Measurements from ENCODE around the gene HDAC4. TPM values are rescaled to one million over a fixed set of nuclear protein-coding genes. Genes with fewer than 3 reads are reported as not detected.
A peak's percentile ranks its signal among the peaks of the same experiment; 100 is the strongest.
"Not testable (repeated sequence)": the region's sequence is repeated elsewhere in the genome, so short reads cannot be mapped to it uniquely, and the experiment has no call there.

HDAC4 gene
- total RNA-seq (15.0 TPM), polyA plus RNA-seq (ENCODE audit: insufficient read depth in 1 of 8, insufficient read length in 8 of 8, low replicate concordance in 1 of 8) (10 to 100 TPM; 10.1 to 17.6 (median 13.0) TPM)
- long read RNA-seq, donor 1 = 0 reads
- long read RNA-seq, donor 2 = 0 reads
- long read RNA-seq, donor 3, partial matches to known transcripts = 0 of 1 reads
- long read RNA-seq, donor 3, other reads (novel, unspliced or antisense) = 0 of 1 reads
- long read RNA-seq, donor 4, partial matches to known transcripts = 0 of 1 reads
- long read RNA-seq, donor 4, other reads (novel, unspliced or antisense) = 0 of 1 reads
- long read RNA-seq, donor 5 = 0 reads
- long read RNA-seq, donor 6 = 0 reads
- long read RNA-seq, donor 7 = 0 reads
- long read RNA-seq, donor 8, partial matches to known transcripts = 0 of 1 reads
- long read RNA-seq, donor 8, other reads (novel, unspliced or antisense) = 0 of 1 reads
- long read RNA-seq, donor 9, partial matches to known transcripts = 0 of 1 reads
- long read RNA-seq, donor 9, other reads (novel, unspliced or antisense) = 0 of 1 reads
- long read RNA-seq, donor 10 = 0 reads
- long read RNA-seq, donor 11 = 0 reads

- no peak for DNase-seq
- no peaks in the 10 kb centered on the region for H3K27me3 ChIP-seq (ENCODE audit: control insufficient read depth, insufficient read depth, low read length)
- peak within 1 kb of the TSS; percentile 80 for H3K4me3 ChIP-seq (ENCODE audit: low read length)
- WGBS (ENCODE audit: insufficient coverage) = under 1% methylated on average over 78 of the region's 78 CpGs
- H3K36me3 ChIP-seq (ENCODE audit: control insufficient read depth, insufficient read depth, low read length) = no peaks in the 10 kb centered on the region
- H3K9me3 ChIP-seq (replicated peaks; ENCODE audit: control insufficient read depth, low read depth, low read length) = no peaks in the 10 kb centered on the region
- peak within 1 kb of the TSS; percentile 99 for H3K27ac ChIP-seq (ENCODE audit: low read length)
- H3K4me1 ChIP-seq (ENCODE audit: control insufficient read depth, insufficient read depth, low read length) = peaks cover 31% of the 10 kb centered on the region
These were observed at the start of gene HDAC4 for GRCh38 chr2:239400596-239401066. HDAC4 (minus strand) TSS chr2:239401020; CDS start chr2:239352699, 48,321 bp downstream.

DNA sequence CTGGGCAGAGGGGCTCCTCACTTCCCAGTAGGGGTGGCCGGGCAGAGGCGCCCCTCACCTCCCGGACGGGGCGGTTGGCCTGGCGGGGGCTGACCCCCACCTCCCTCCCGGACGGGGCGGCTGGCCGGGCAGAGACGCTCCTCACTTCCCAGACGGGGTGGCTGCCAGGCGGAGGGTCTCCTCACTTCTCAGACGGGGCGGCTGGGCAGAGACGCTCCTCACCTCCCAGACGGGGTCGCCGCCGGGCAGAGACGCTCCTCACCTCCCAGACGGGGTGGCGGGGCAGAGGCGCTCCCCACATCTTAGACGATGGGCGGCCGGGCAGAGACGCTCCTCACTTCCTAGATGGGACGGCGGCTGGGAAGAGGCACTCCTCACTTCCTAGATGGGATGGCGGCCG is 48.6 kb upstream of the HDAC4 start:
- not testable (repeated sequence) for H3K27ac ChIP-seq (ENCODE audit: low read length); H3K36me3 ChIP-seq (ENCODE audit: control insufficient read depth, insufficient read depth, low read length); H3K4me3 ChIP-seq (ENCODE audit: low read length); H3K4me1 ChIP-seq (ENCODE audit: control insufficient read depth, insufficient read depth, low read length); H3K27me3 ChIP-seq (ENCODE audit: control insufficient read depth, insufficient read depth, low read length); H3K9me3 ChIP-seq (replicated peaks; ENCODE audit: control insufficient read depth, low read depth, low read length); DNase-seq
- WGBS (ENCODE audit: insufficient coverage) = 98% methylated on average over 24 of the region's 32 CpGs

- H3K27me3 ChIP-seq (ENCODE audit: control insufficient read depth, insufficient read depth, low read length) = peaks cover 5% of the 10 kb centered on the region
These were observed 45.1 kb upstream of the HDAC4 start for GRCh38 chr2:239445771-239446524.

DNA sequence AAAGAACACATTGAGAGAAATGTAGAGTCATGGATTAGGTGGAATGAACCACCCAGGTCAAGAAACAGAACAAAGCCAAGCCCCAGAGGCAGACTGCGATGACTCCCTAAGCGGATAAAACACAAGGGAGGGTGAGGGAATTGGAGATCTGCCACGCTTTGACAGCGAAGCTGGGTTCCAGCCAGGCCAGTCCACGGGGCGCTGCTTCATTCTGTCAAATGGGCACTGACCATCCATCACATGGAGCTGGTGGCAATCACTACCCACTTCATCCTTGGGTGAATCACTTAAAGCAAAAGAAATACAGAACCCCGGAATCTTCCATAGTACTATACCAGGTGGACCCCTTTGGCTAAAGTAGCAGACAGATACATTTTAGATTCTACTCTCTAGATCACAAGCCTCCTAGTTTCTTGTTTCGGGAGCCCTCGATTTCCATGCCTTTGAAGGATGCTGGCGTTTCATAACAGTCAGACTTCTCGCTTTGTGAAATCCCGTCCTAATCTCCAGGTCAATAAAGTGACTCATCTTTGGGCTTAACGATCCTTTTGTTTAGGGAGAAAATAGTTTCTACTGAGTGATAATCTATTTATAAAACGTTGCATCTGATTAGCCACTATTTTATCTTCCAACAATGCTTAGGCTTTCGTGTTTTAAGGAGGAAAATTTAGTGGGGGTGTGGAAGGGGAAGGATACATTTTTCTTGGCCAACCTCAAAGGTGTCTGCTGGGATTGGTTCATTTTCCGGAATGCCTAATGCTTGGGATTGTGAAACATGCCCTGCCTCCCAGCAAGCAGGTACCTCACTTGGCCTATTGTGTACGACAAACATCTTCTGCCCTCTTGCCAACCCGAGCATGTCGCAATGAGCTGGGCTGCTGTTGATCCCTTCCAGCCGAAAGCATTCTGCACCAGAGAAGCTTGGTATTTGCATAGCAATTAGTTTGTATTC is 44.1 kb upstream of the HDAC4 start:
- DNase-seq = no peak
- H3K4me1 ChIP-seq (ENCODE audit: control insufficient read depth, insufficient read depth, low read length) = peaks cover 38% of the 10 kb centered on the region
- no peaks in the 10 kb centered on the region for H3K36me3 ChIP-seq (ENCODE audit: control insufficient read depth, insufficient read depth, low read length)
- H3K9me3 ChIP-seq (replicated peaks; ENCODE audit: control insufficient read depth, low read depth, low read length) = no peaks in the 10 kb centered on the region
- no peak overlapping the region for H3K4me3 ChIP-seq (ENCODE audit: low read length)
- peaks cover 12% of the 10 kb centered on the region for H3K27me3 ChIP-seq (ENCODE audit: control insufficient read depth, insufficient read depth, low read length)
- peak overlapping the region; percentile 80 for H3K27ac ChIP-seq (ENCODE audit: low read length)
- 92% methylated on average over 9 of the region's 20 CpGs for WGBS (ENCODE audit: insufficient coverage)

More at GRCh38 chr2:239445771-239446524, 45.1 kb upstream of the HDAC4 start:
- peak; percentile 95 for DNase-seq
- peaks cover 27% of the 10 kb centered on the region for H3K4me1 ChIP-seq (ENCODE audit: control insufficient read depth, insufficient read depth, low read length)
- peaks cover under 1% of the 10 kb centered on the region for H3K9me3 ChIP-seq (replicated peaks; ENCODE audit: control insufficient read depth, low read depth, low read length)
- H3K27ac ChIP-seq (ENCODE audit: low read length) = peak overlapping the region; percentile 80
- WGBS (ENCODE audit: insufficient coverage) = 55% methylated on average over 4 of the region's 6 CpGs
- no peaks in the 10 kb centered on the region for H3K36me3 ChIP-seq (ENCODE audit: control insufficient read depth, insufficient read depth, low read length)
- no peak overlapping the region for H3K4me3 ChIP-seq (ENCODE audit: low read length)

DNA sequence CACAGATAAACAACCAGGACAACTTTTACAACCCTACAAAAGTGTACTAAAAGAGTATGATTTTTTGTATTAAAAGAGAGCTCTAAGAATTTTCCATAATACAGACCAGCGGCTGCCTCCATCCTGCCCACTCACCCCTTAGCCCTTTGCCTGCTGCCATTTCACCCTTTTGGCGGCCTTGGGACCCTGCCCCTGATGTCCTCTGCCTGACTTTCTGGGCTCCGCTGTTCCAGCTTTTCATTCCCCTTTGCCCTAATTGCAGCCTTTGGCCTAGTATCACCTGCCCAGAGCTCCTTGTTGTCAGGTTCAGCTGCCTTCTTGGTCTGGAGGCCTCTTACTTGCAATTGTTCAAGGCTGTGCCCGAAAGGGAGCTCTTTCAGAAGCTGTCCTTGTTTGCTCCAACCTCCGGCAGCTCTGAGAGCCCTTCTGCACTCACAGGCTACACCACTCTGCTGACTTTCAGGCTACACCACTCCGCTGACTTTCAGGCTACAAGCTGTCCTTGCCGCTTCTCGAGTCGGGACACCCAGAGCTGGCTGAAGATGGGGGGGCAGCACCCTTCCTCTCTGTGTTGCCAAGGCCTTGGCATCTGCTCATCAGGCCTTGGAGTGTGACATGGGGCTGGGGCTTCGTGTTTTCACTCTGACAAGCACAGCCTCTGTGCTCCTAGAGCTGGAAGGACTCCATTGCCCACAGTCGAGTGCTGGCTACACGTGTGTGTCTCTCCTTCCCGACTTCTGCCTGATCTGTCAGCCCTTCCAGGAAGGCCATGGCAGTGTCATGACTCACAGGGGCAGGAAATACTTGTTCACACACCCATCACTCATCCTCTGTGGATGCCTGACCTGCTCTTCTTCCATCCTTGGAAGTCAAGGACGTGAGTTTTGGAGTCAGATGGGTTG is 43.1 kb upstream of the HDAC4 start:
- Histone ChIP-seq H3K9me3 (replicated peaks; ENCODE audit: control insufficient read depth, low read depth, low read length) (no peaks in the 10 kb centered on the region), H3K4me3 (ENCODE audit: low read length) (no peak overlapping the region), H3K27ac (ENCODE audit: low read length) (no peak overlapping the region), H3K4me1 (ENCODE audit: control insufficient read depth, insufficient read depth, low read length) (peaks cover 45% of the 10 kb centered on the region), H3K27me3 (ENCODE audit: control insufficient read depth, insufficient read depth, low read length) (peaks cover 12% of the 10 kb centered on the region), H3K36me3 (ENCODE audit: control insufficient read depth, insufficient read depth, low read length) (no peaks in the 10 kb centered on the region)
- 89% methylated on average over 11 of the region's 14 CpGs for WGBS (ENCODE audit: insufficient coverage)
- DNase-seq = no peak

DNA sequence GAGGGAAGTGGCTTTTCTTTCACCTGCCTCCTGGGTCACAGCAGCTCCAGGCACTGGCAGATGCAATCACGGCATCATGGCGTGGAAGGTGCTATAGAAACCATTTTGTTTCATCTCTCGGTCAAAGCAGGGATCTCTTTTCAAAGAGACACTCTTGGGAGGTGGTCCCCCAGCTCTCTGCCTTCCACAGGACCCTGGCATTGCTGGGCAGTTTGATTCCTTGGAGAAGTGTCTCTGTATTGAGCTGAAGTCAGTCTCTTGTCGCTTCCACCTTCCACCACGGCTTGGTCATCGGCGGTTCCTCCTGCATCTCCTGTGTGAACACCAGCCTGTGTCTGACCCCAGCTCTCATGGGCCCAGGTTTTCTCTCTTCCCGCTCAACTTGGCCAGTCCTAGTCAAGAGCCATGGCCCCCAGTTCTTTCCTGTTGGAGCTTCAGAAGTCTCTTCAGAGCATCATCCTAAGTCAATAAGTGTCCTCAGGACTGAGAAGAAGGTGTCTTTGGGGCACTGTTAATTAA is 42.3 kb upstream of the HDAC4 start:
- DNase-seq = no peak
- no peaks in the 10 kb centered on the region for H3K9me3 ChIP-seq (replicated peaks; ENCODE audit: control insufficient read depth, low read depth, low read length)
- no peaks in the 10 kb centered on the region for H3K36me3 ChIP-seq (ENCODE audit: control insufficient read depth, insufficient read depth, low read length)
- H3K27me3 ChIP-seq (ENCODE audit: control insufficient read depth, insufficient read depth, low read length) = peaks cover 12% of the 10 kb centered on the region
- no peak overlapping the region for H3K4me3 ChIP-seq (ENCODE audit: low read length)
- 95% methylated on average over 6 of the region's 8 CpGs for WGBS (ENCODE audit: insufficient coverage)
- H3K4me1 ChIP-seq (ENCODE audit: control insufficient read depth, insufficient read depth, low read length) = peaks cover 47% of the 10 kb centered on the region
- H3K27ac ChIP-seq (ENCODE audit: low read length) = no peak overlapping the region

GRCh38 chr2:239442192-239442591 is 41.4 kb upstream of the HDAC4 start:
- H3K36me3 ChIP-seq (ENCODE audit: control insufficient read depth, insufficient read depth, low read length) = no peaks in the 10 kb centered on the region
- WGBS (ENCODE audit: insufficient coverage) = 79% methylated on average over 5 of the region's 7 CpGs
- no peak overlapping the region for H3K27ac ChIP-seq (ENCODE audit: low read length)
- DNase-seq = no peak
- peaks cover 12% of the 10 kb centered on the region for H3K27me3 ChIP-seq (ENCODE audit: control insufficient read depth, insufficient read depth, low read length)
- H3K4me3 ChIP-seq (ENCODE audit: low read length) = no peak overlapping the region
- no peaks in the 10 kb centered on the region for H3K9me3 ChIP-seq (replicated peaks; ENCODE audit: control insufficient read depth, low read depth, low read length)
- peaks cover 47% of the 10 kb centered on the region for H3K4me1 ChIP-seq (ENCODE audit: control insufficient read depth, insufficient read depth, low read length)

GRCh38 chr2:239441261-239442078 is 40.6 kb upstream of the HDAC4 start:
- 30% methylated on average over 10 of the region's 19 CpGs for WGBS (ENCODE audit: insufficient coverage)
- DNase-seq = peak; percentile 48
- Histone ChIP-seq H3K4me3 (ENCODE audit: low read length) (no peak overlapping the region), H3K4me1 (ENCODE audit: control insufficient read depth, insufficient read depth, low read length) (peaks cover 47% of the 10 kb centered on the region), H3K27me3 (ENCODE audit: control insufficient read depth, insufficient read depth, low read length) (peaks cover 12% of the 10 kb centered on the region), H3K27ac (ENCODE audit: low read length) (peak overlapping the region; percentile 57), H3K36me3 (ENCODE audit: control insufficient read depth, insufficient read depth, low read length) (no peaks in the 10 kb centered on the region), H3K9me3 (replicated peaks; ENCODE audit: control insufficient read depth, low read depth, low read length) (no peaks in the 10 kb centered on the region)

Measured in muscle of leg (tissue), 16 donors.